ENCODE measurements around the gene ADGRB2.
A peak's percentile ranks its signal among the peaks of the same experiment; 100 is the strongest.
"Not testable (repeated sequence)": the region's sequence is repeated elsewhere in the genome, so short reads cannot be mapped to it uniquely, and the experiment has no call there.

Gene ADGRB2

DNA sequence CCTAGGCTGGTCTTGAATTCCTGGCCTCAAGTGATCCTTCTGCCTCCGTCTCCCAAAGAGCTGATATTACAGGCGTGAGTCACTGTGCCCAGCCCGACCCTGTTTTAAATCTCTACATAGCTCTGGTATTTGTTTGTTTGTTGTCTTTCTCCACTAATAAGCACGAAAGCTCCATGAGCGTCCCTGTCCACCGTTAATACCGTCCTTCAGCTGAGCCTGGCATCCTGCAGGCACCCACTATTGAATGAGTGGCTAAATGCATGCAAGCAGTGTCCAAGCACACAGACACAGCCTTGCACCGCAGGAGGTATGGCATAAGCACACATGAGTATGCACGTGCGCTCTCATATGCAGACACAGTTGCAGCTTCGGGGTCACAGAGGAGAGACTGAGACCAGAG is 55.8 kb downstream of the ADGRB2 start:
- TF ChIP-seq, protein P1, sequence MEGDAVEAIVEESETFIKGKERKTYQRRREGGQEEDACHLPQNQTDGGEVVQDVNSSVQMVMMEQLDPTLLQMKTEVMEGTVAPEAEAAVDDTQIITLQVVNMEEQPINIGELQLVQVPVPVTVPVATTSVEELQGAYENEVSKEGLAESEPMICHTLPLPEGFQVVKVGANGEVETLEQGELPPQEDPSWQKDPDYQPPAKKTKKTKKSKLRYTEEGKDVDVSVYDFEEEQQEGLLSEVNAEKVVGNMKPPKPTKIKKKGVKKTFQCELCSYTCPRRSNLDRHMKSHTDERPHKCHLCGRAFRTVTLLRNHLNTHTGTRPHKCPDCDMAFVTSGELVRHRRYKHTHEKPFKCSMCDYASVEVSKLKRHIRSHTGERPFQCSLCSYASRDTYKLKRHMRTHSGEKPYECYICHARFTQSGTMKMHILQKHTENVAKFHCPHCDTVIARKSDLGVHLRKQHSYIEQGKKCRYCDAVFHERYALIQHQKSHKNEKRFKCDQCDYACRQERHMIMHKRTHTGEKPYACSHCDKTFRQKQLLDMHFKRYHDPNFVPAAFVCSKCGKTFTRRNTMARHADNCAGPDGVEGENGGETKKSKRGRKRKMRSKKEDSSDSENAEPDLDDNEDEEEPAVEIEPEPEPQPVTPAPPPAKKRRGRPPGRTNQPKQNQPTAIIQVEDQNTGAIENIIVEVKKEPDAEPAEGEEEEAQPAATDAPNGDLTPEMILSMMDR (IDR thresholded peaks at IDR 0.05; ENCODE audit: insufficient read depth, low read length, missing control alignments), result no peak
- no peak overlapping the region for H3K4me3 ChIP-seq (ENCODE audit: low read depth, low read length)
- CTCF ChIA-PET, result interaction anchor here (0.7 to 3.2 kb wide), 9 partner anchors 8 to 80 kb away, joined by 3 to 13 read pairs (median 3); no protein-coding TSS in a partner anchor
- no peak for DNase-seq (ENCODE audit: low read depth, low spot score)
- POLR2A ChIA-PET, result interaction anchor here (0.7 kb wide), 1 partner anchor 63 kb away, joined by 3 read pairs; the partner anchor contains the start of gene PEF1

DNA sequence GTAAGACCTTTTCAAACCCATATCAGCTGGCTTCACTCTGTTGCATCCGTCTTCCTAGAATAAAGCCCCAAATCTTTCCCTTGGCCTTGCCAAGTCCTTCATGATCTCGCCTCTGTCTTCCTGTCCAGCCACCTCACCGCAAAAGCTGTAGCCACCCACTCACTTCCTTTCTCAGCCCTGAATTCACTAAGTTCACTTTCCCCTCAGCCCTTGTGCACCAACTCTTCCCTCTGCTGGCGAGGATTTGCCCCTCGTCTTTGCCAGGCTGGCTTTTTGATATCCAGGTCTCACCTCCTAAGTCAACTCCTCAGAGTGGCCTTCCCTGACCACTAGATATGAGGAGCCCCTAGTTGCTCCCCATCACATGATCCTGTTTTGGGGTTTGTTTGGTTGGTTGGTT is 56.4 kb downstream of the ADGRB2 start:
- CTCF ChIA-PET, result interaction anchor here (0.7 to 3.2 kb wide), 10 partner anchors 8 to 82 kb away, joined by 3 to 13 read pairs (median 3); no protein-coding TSS in a partner anchor
- no peak for DNase-seq (ENCODE audit: low read depth, low spot score)
- TF ChIP-seq, protein P1 (IDR thresholded peaks at IDR 0.05; ENCODE audit: insufficient read depth, low read length, missing control alignments), result peak; percentile 30
- POLR2A ChIA-PET, result interaction anchor here (0.6 to 0.7 kb wide), 2 partner anchors 63 to 87 kb away, joined by 3 read pairs; partner anchors contain the start of gene PEF1
- no peak overlapping the region for H3K4me3 ChIP-seq (ENCODE audit: low read depth, low read length)

DNA sequence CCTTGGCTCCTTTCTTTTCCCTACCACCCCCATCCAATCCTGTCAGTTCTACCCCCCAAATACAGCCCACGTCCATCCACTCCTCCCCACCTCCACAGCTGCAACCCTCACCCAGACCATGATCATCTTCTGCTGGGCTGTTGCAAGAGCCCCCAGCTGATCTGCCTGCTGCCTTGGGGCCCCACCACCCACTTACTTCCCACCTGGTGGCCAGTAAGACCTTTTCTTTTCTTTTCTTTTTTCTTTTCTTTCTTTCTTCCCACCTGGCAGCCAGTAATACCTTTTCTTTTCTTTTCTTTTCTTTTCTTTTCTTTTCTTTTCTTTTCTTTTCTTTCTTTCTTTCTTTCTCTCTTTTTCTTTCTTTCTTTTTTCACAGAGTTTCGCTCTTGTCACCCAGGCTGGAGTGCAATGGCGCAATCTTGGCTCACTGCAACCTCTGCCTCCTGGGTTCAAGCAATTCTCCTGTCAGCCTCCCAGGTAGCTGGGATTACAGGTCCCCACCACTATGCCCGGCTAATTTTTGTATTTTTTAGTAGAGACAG is 57.0 kb downstream of the ADGRB2 start:
- POLR2A ChIA-PET, result interaction anchor here (0.6 kb wide), 1 partner anchor 87 kb away, joined by 3 read pairs; no protein-coding TSS in a partner anchor
- DNase-seq (ENCODE audit: low read depth, low spot score), result not testable (repeated sequence)
- CTCF ChIA-PET, result interaction anchor here (0.8 to 3.2 kb wide), 5 partner anchors 9 to 82 kb away, joined by 3 to 13 read pairs (median 4); no protein-coding TSS in a partner anchor

DNA sequence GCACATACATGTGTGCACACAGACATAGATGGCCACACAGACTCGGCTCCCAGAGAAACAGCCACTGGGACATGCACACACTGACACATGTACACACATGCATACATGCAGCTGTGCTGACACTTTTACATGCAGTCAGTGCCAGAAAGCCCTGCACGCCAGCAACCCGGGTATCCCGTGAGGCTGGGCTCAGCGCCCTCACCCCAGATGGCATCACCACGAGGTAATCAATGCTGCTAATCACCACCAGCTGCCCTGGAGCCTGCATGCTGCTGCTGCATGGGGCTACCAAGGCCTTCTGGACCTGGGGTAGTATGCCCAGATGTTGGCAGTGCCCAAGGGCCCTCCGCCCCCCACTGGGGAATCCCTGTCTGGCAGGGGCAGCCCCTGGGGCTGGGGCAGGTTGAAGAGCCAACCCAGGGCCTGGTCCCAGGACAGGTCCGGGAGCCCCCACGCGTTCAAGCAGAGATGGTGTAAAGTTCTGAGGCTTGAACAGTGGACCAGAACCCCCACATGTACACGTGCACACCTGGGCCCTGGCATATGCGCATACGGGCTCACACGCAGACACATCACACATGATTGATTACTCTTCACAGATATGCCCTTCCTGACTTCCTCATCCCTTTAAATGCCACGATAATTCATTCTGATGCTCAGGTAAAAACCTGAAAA is 57.6 kb downstream of the ADGRB2 start:
- H3K4me3 ChIP-seq (ENCODE audit: low read depth, low read length), result no peak overlapping the region
- POLR2A ChIA-PET, result no interaction called here
- DNase-seq (ENCODE audit: low read depth, low spot score), result no peak
- TF ChIP-seq, protein P1 (IDR thresholded peaks at IDR 0.05; ENCODE audit: insufficient read depth, low read length, missing control alignments), result no peak
- CTCF ChIA-PET, result interaction anchor here (0.8 to 6.9 kb wide), 7 partner anchors 8 to 83 kb away, joined by 3 to 117 read pairs (median 10); no protein-coding TSS in a partner anchor

More for the DNA sequence above, 57.0 kb downstream of the ADGRB2 start:
- not testable (repeated sequence) for H3K4me3 ChIP-seq (ENCODE audit: low read depth, low read length)

DNA sequence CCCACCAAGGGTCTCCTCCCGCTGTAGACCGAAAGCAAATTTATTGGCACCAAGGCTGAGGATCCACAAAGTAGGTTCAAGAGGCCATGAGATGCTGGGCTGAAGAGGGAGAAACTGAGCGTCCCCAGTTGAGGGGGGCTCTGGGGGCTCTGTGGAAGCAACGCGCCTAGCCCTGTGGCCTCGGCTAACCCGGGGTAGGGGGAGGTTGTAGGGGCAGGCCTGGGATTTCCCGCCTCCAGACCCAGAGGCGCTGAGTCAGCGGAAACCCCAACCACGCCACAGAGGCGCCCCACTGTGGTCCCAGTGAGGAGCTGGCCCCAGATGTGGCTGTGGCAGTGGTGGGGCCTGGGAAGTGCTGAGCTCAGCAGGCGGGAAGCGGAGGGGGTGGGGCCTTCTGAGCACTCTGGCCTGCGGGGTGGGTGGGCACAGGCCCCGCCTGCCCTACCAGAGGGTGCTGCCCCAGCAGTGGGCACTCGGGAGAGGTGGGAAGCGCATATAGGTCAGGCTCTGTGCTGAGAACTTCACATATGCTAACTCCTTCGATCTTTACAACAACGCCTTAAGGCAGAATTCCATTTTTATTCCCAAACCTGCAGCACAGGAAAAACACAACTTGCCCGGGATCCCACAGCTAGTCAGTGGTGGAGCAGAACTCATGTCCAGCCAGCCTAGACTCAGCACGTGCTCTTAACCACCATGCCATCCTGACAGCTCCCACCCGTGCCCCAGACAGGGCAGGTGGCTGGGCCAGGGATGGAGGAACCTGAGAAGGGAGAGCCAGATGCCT is 58.9 kb downstream of the ADGRB2 start:
- POLR2A ChIA-PET, result interaction anchor here (1.6 to 5.7 kb wide), 3 partner anchors 9 to 83 kb away, joined by 4 to 101 read pairs (median 8); partner anchors contain the start of gene PEF1
- peak overlapping the region; percentile 80 for H3K4me3 ChIP-seq (ENCODE audit: low read depth, low read length)
- TF ChIP-seq, protein P1 (IDR thresholded peaks at IDR 0.05; ENCODE audit: insufficient read depth, low read length, missing control alignments), result peak; percentile 61
- no peak for DNase-seq (ENCODE audit: low read depth, low spot score)
- CTCF ChIA-PET, result interaction anchor here (0.7 to 6.9 kb wide), 18 partner anchors 9 to 233 kb away, joined by 3 to 117 read pairs (median 4); partner anchors contain the start of gene PTP4A2

DNA sequence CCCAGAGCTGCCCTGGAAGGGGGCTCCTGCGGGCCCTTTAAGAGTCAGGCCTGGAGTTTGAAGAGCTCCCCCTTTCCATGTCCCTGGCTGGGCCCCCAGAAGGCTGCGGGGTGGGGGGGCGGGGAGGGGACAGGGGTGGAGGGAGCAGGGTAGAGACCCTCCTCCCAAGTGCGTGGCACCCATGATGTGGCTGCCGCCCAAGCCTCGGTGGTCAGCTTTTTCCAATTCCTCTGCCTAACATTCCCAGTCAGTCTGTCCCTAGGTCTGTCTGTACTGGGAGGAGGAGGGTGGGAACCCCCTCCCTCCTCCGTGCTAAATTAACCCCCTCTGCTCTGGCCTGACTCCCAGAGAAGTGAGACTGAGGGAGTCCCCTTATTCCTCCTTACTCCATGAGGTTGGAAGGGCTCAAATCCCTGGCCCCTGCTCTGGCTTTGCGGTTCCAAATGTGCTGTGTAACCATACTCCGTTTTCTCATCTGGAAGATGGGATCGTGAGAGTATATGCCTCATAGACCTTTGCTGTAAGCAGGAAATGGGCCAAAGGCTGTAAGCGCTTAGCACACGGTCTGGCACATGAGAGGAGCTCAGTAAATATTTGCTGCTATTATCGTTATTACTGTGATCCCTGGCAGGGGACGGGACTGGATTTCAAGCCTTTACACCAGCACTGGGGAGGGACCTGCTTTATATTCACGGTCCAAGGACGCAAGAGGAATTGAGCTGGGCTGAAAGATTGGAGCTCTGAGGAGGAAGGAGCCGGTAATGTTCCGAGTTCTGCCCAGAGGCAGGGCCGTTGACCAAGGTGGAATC is 59.7 kb downstream of the ADGRB2 start:
- peak overlapping the region; percentile 80 for H3K4me3 ChIP-seq (ENCODE audit: low read depth, low read length)
- no peak for DNase-seq (ENCODE audit: low read depth, low spot score)
- CTCF ChIA-PET, result interaction anchor here (0.7 to 6.9 kb wide), 22 partner anchors 8 to 234 kb away, joined by 3 to 117 read pairs (median 4); partner anchors contain the start of gene PTP4A2
- TF ChIP-seq, protein P1 (IDR thresholded peaks at IDR 0.05; ENCODE audit: insufficient read depth, low read length, missing control alignments), result no peak
- POLR2A ChIA-PET, result interaction anchor here (0.6 to 5.7 kb wide), 9 partner anchors 10 to 84 kb away, joined by 3 to 101 read pairs (median 4); partner anchors contain the start of gene PEF1
